SU-DHL-6 (cell line): ENCODE data around the gene SEC23A.

Experiments
- H2AFZ ChIP-seq: fragments of 200-600 bp; sonication (generic); 2 replicates; pipeline ENCODE4 v1.6.1; 2014; ENCODE audit warnings: low read depth, mild to moderate bottlenecking, moderate library complexity, mixed read lengths, antibody characterized with exemption, low read length; ENCODE audit not compliant: severe bottlenecking
- H3F3A ChIP-seq: fragments of 200-600 bp; shearing (Covaris generic); 2 replicates; pipeline ENCODE4 v1.6.0; 2016; ENCODE audit warnings: antibody characterized with exemption, mild to moderate bottlenecking; ENCODE audit not compliant: insufficient read depth
- H3K27ac ChIP-seq: fragments of 200-600 bp; sonication (generic); 2 replicates; pipeline ENCODE4 v1.5.1; 2016; ENCODE audit warnings: low read depth, mild to moderate bottlenecking, low read length, moderate library complexity, mixed read lengths
- H3K27me3 ChIP-seq: fragments of 200-600 bp; sonication (generic), shearing (Covaris generic); 2 replicates; pipeline ENCODE4 v1.6.0; 2014; ENCODE audit warnings: mild to moderate bottlenecking, low read length
- H3K36me3 ChIP-seq: fragments of 200-600 bp; sonication (generic); 2 replicates; pipeline ENCODE4 v1.6.1; 2014; ENCODE audit warnings: mild to moderate bottlenecking, low read length, mixed read lengths
- H3K4me2 ChIP-seq: fragments of 300-600, 200-600 bp; shearing (Covaris generic), sonication (generic); 2 replicates; pipeline ENCODE4 v1.6.0; 2014; ENCODE audit warnings: low read length, low read depth, mild to moderate bottlenecking; ENCODE audit not compliant: poor library complexity, severe bottlenecking
- H3K4me3 ChIP-seq: fragments of 200-600 bp; sonication (generic); 2 replicates; pipeline ENCODE4 v1.5.1; 2014; ENCODE audit warnings: antibody characterized with exemption, low read length, mild to moderate bottlenecking, mixed read lengths; ENCODE audit not compliant: insufficient read depth, poor library complexity, severe bottlenecking
- H3K79me2 ChIP-seq: fragments of 200-600 bp; sonication (generic); 2 replicates; pipeline ENCODE4 v1.6.1; 2014; ENCODE audit warnings: mild to moderate bottlenecking, low read length, moderate library complexity; ENCODE audit not compliant: insufficient read depth
- H3K9ac ChIP-seq: fragments of 200-600 bp; sonication (generic); 2 replicates; pipeline ENCODE4 v1.7.0; 2014; ENCODE audit warnings: mild to moderate bottlenecking, low read length
- H3K9me2 ChIP-seq: fragments of 200-600 bp; sonication (generic); replicated peaks from 2 replicates; pipeline ENCODE4 v1.6.1; 2014; ENCODE audit warnings: low read length; ENCODE audit not compliant: insufficient read depth
- H3K9me3 ChIP-seq: fragments of 200-600 bp; sonication (generic); 2 replicates; pipeline ENCODE4 v1.6.1; 2014; ENCODE audit warnings: low read length, mixed read lengths; ENCODE audit not compliant: insufficient read depth
- H4K20me1 ChIP-seq: fragments of 200-600 bp; sonication (generic); 2 replicates; pipeline ENCODE4 v1.6.1; 2014; ENCODE audit warnings: low read depth, mild to moderate bottlenecking, antibody characterized with exemption, low read length, moderate library complexity, mixed read lengths
- CTCF ChIP-seq: fragments of 200-600 bp; sonication (generic); IDR thresholded peaks from one replicate; pipeline ENCODE4 v1.5.1; 2017; ENCODE audit warnings: antibody characterized with exemption, mild to moderate bottlenecking, low read length, moderate library complexity; ENCODE audit not compliant: insufficient read depth, poor library complexity, severe bottlenecking
- EZH2phosphoT487 ChIP-seq: fragments of 200-600 bp; sonication (generic), shearing (Covaris generic); conservative IDR thresholded peaks from 2 replicates; pipeline ENCODE4 v1.6.1; 2018; ENCODE audit warnings: mild to moderate bottlenecking, antibody characterized with exemption, low read length, moderate library complexity, mixed read lengths

The SEC23A gene

GRCh38 chr14:39043352-39043943 lies 59.6 kb downstream of the SEC23A start:
- TF ChIP-seq EZH2phosphoT487, result no peak
- TF ChIP-seq CTCF, result no peak
- H3F3A ChIP-seq, result 0 out of 2 replicates have a peak, but pooled peaks cover 10% of the 10 kb centered on the region
- H3K27me3 ChIP-seq, result no peaks in the 10 kb centered on the region
- no peaks in the 10 kb centered on the region for H3K79me2 ChIP-seq
- H3K4me2 ChIP-seq, result no peak overlapping the region
- peaks cover 52% of the 10 kb centered on the region for H3K36me3 ChIP-seq
- H3K9me2 ChIP-seq, result no peaks in the 10 kb centered on the region
- no peak overlapping the region for H2AFZ ChIP-seq
- H3K9ac ChIP-seq, result no peak overlapping the region
- H3K27ac ChIP-seq, result no peak overlapping the region
- H3K9me3 ChIP-seq, result no peaks in the 10 kb centered on the region
- H4K20me1 ChIP-seq, result no peaks in the 10 kb centered on the region
- no peak overlapping the region for H3K4me3 ChIP-seq

GRCh38 chr14:39040529-39040928 lies 62.5 kb downstream of the SEC23A start:
- Histone ChIP-seq H3K36me3 (peaks cover 56% of the 10 kb centered on the region), H3K4me2 (no peak overlapping the region), H2AFZ (no peak overlapping the region), H3K79me2 (no peaks in the 10 kb centered on the region), H3F3A (0 out of 2 replicates have a peak, but pooled peaks cover 10% of the 10 kb centered on the region), H3K9ac (no peak overlapping the region), H3K9me3 (no peaks in the 10 kb centered on the region), H3K9me2 (no peaks in the 10 kb centered on the region), H3K27ac (no peak overlapping the region), H4K20me1 (no peaks in the 10 kb centered on the region), H3K4me3 (no peak overlapping the region), H3K27me3 (no peaks in the 10 kb centered on the region)
- no peak for TF ChIP-seq EZH2phosphoT487
- TF ChIP-seq CTCF, result no peak

- 0 out of 2 replicates have a peak, but pooled peaks cover 4% of the 10 kb centered on the region for H3F3A ChIP-seq
- no peaks in the 10 kb centered on the region for H3K9me3 ChIP-seq
- no peak overlapping the region for H2AFZ ChIP-seq
- no peaks in the 10 kb centered on the region for H3K79me2 ChIP-seq
- TF ChIP-seq CTCF (no peak), EZH2phosphoT487 (no peak)
- peak overlapping the region; percentile 24 for H3K4me2 ChIP-seq
- no peaks in the 10 kb centered on the region for H3K27me3 ChIP-seq
- no peaks in the 10 kb centered on the region for H3K9me2 ChIP-seq
- no peak overlapping the region for H3K27ac ChIP-seq
- peaks cover 40% of the 10 kb centered on the region for H3K36me3 ChIP-seq
- H3K9ac ChIP-seq, result no peak overlapping the region
- H4K20me1 ChIP-seq, result no peaks in the 10 kb centered on the region
- H3K4me3 ChIP-seq, result no peak overlapping the region
Measured at GRCh38 chr14:39038542-39038941, 64.5 kb downstream of the SEC23A start.
